Neural progenitor cell (in vitro differentiated cells): ENCODE results near the gene PRKCA. TPM values are rescaled to one million over a fixed set of nuclear protein-coding genes. Genes with fewer than 3 reads are reported as not detected.

Experiments used
- DNase-seq: peaks from one replicate; pipeline ENCODE4 v3.0.0-alpha.2; 2016; ENCODE audit warnings: low spot score
- H2AFZ ChIP-seq: fragments of 200-600 bp; sonication (generic); replicated peaks from 2 replicates; pipeline ENCODE4 v1.6.1; 2016; ENCODE audit warnings: antibody characterized with exemption
- H3F3A ChIP-seq: fragments of 200-600 bp; sonication (generic); 2 replicates; pipeline ENCODE4 v1.6.1; 2016; ENCODE audit warnings: antibody characterized with exemption, low read depth
- H3K27ac ChIP-seq: fragments of 200-600 bp; sonication (generic); 2 replicates; pipeline ENCODE4 v1.5.1; 2016; ENCODE audit warnings: mild to moderate bottlenecking
- H3K27me3 ChIP-seq: fragments of 200-600 bp; sonication (generic); 2 replicates; pipeline ENCODE4 v1.6.1; 2016; ENCODE audit warnings: mild to moderate bottlenecking, moderate library complexity
- H3K36me3 ChIP-seq: fragments of 200-600 bp; sonication (generic); 2 replicates; pipeline ENCODE4 v1.5.1; 2016
- H3K4me1 ChIP-seq: fragments of 200-600 bp; sonication (generic); 2 replicates; pipeline ENCODE4 v1.6.1; 2016; ENCODE audit warnings: mixed run types
- H3K4me2 ChIP-seq: fragments of 200-600 bp; sonication (generic); 2 replicates; pipeline ENCODE4 v1.6.1; 2016
- H3K4me3 ChIP-seq: fragments of 200-600 bp; sonication (generic); 2 replicates; pipeline ENCODE4 v1.5.1; 2016
- H3K79me2 ChIP-seq: fragments of 200-600 bp; sonication (generic); 2 replicates; pipeline ENCODE4 v1.6.1; 2016; ENCODE audit warnings: low read depth
- H3K9ac ChIP-seq: fragments of 200-600 bp; sonication (generic); 2 replicates; pipeline ENCODE4 v1.6.1; 2016
- H3K9me3 ChIP-seq: fragments of 200-600 bp; sonication (generic); 2 replicates; pipeline ENCODE4 v1.5.1; 2016; ENCODE audit warnings: low read depth
- H4K20me1 ChIP-seq: fragments of 200-600 bp; sonication (generic); 2 replicates; pipeline ENCODE4 v1.6.1; 2016; ENCODE audit warnings: low read depth
- H3K27ac Mint-ChIP-seq: 3 replicates; pipeline ENCODE4 v1.8.0; 2021; ENCODE audit warnings: mixed read lengths
- H3K27me3 Mint-ChIP-seq: 2 replicates; pipeline ENCODE4 v1.8.0; 2022; ENCODE audit warnings: low read depth, mild to moderate bottlenecking, inconsistent platforms, moderate library complexity, mixed read lengths; ENCODE audit not compliant: insufficient read depth
- H3K36me3 Mint-ChIP-seq: 3 replicates; pipeline ENCODE4 v1.8.0; 2021; ENCODE audit warnings: mixed read lengths
- H3K4me1 Mint-ChIP-seq: 3 replicates; pipeline ENCODE4 v1.8.0; 2021; ENCODE audit warnings: mixed read lengths
- H3K4me3 Mint-ChIP-seq: 3 replicates; pipeline ENCODE4 v1.8.0; 2021; ENCODE audit warnings: mild to moderate bottlenecking, moderate library complexity, mixed read lengths
- H3K9me3 Mint-ChIP-seq: 3 replicates; pipeline ENCODE4 v1.8.0; 2020; ENCODE audit warnings: mixed read lengths
- CTCF ChIP-seq: fragments of 200-600 bp; sonication (generic); IDR thresholded peaks from 2 replicates; pipeline ENCODE4 v1.5.1; 2017; ENCODE audit warnings: antibody characterized with exemption, mild to moderate bottlenecking
- EZH2 ChIP-seq: fragments of 200-600 bp; sonication (generic); IDR thresholded peaks from 2 replicates; pipeline ENCODE4 v1.6.1; 2017; ENCODE audit warnings: antibody characterized with exemption, mild to moderate bottlenecking, moderate library complexity
- EZH2phosphoT487 ChIP-seq: fragments of 200-600 bp; sonication (generic); IDR thresholded peaks from 2 replicates; pipeline ENCODE4 v1.6.1; 2017; ENCODE audit warnings: antibody characterized with exemption
- total RNA-seq: library from RNA; depleted of rRNA; stranded (reverse); fragments of >200 nt; gene quantifications from 2 replicates; pipeline ENCODE4 v1.2.3, GENCODE V29; 2015; ENCODE audit warnings: low replicate concordance

Gene PRKCA
- total RNA-seq, 1 donor from 2014 or later: 2.1 TPM

- TF ChIP-seq CTCF: no peak
- no peak for TF ChIP-seq EZH2
- TF ChIP-seq EZH2phosphoT487: no peak
- H3K9me3 ChIP-seq: no peaks in the 10 kb centered on the region
- H4K20me1 ChIP-seq: no peaks in the 10 kb centered on the region
- H3K27me3 Mint-ChIP-seq: peaks cover 2% of the 10 kb centered on the region
- H3K36me3 ChIP-seq: no peaks in the 10 kb centered on the region
- no peaks in the 10 kb centered on the region for H3K79me2 ChIP-seq
- H3K4me3 ChIP-seq: no peak overlapping the region
- H3K4me2 ChIP-seq: no peak overlapping the region
- H3K4me3 Mint-ChIP-seq: no peak overlapping the region
- H3K27ac ChIP-seq: no peak overlapping the region
- no peak overlapping the region for H3K27ac Mint-ChIP-seq
- peaks cover 6% of the 10 kb centered on the region for H3F3A ChIP-seq
- peaks cover 5% of the 10 kb centered on the region for H3K36me3 Mint-ChIP-seq
- H3K4me1 Mint-ChIP-seq: peaks cover 25% of the 10 kb centered on the region
- peak; percentile 25 for DNase-seq
- H2AFZ ChIP-seq: no peak overlapping the region
- no peaks in the 10 kb centered on the region for H3K27me3 ChIP-seq
- H3K4me1 ChIP-seq: peaks cover 19% of the 10 kb centered on the region
- H3K9ac ChIP-seq: no peak overlapping the region
- no peaks in the 10 kb centered on the region for H3K9me3 Mint-ChIP-seq
Observed at GRCh38 chr17:66782851-66783250, 480.4 kb downstream of the PRKCA start.

GRCh38 chr17:66783656-66784381 lies 481.4 kb downstream of the PRKCA start:
- H3K27me3 Mint-ChIP-seq: peaks cover 2% of the 10 kb centered on the region
- H3K4me1 Mint-ChIP-seq: peaks cover 21% of the 10 kb centered on the region
- peaks cover 5% of the 10 kb centered on the region for H3K36me3 Mint-ChIP-seq
- Histone ChIP-seq H3K27me3 (no peaks in the 10 kb centered on the region), H3K27ac (no peak overlapping the region), H3K4me3 (no peak overlapping the region), H3K9me3 (no peaks in the 10 kb centered on the region), H4K20me1 (no peaks in the 10 kb centered on the region), H3K36me3 (no peaks in the 10 kb centered on the region), H3K9ac (no peak overlapping the region), H3K4me1 (peaks cover 17% of the 10 kb centered on the region), H3K4me2 (no peak overlapping the region), H3K79me2 (no peaks in the 10 kb centered on the region), H2AFZ (no peak overlapping the region), H3F3A (peaks cover 3% of the 10 kb centered on the region)
- no peak for DNase-seq
- no peak overlapping the region for H3K27ac Mint-ChIP-seq
- H3K4me3 Mint-ChIP-seq: no peak overlapping the region
- no peaks in the 10 kb centered on the region for H3K9me3 Mint-ChIP-seq
- TF ChIP-seq CTCF: no peak
- TF ChIP-seq EZH2phosphoT487: no peak
- TF ChIP-seq EZH2: no peak

GRCh38 chr17:66784621-66785364 lies 482.4 kb downstream of the PRKCA start:
- Mint-ChIP-seq H3K27ac (no peak overlapping the region), H3K4me1 (peaks cover 15% of the 10 kb centered on the region), H3K36me3 (peaks cover 5% of the 10 kb centered on the region), H3K4me3 (no peak overlapping the region), H3K27me3 (peaks cover 2% of the 10 kb centered on the region), H3K9me3 (no peaks in the 10 kb centered on the region)
- Histone ChIP-seq H3K9ac (no peak overlapping the region), H3K4me1 (peaks cover 15% of the 10 kb centered on the region), H3K4me3 (no peak overlapping the region), H3K4me2 (no peak overlapping the region), H3K27me3 (no peaks in the 10 kb centered on the region), H3K27ac (no peak overlapping the region), H4K20me1 (no peaks in the 10 kb centered on the region), H3K36me3 (no peaks in the 10 kb centered on the region), H2AFZ (no peak overlapping the region), H3F3A (no peaks in the 10 kb centered on the region), H3K9me3 (no peaks in the 10 kb centered on the region), H3K79me2 (no peaks in the 10 kb centered on the region)
- TF ChIP-seq EZH2 (no peak), CTCF (no peak), EZH2phosphoT487 (no peak)
- DNase-seq: no peak
